Mesodermal cell (in vitro differentiated cells): Measurements from ENCODE around the gene PGM1.

ENCODE experiments used
- H3K27ac ChIP-seq: 2 replicates; pipeline ENCODE4 v1.7.0; 2013; ENCODE audit warnings: mild to moderate bottlenecking, low read depth, low read length, moderate library complexity; ENCODE audit not compliant: severe bottlenecking
- H3K36me3 ChIP-seq: 2 replicates; pipeline ENCODE4 v1.7.1; 2013; ENCODE audit warnings: mild to moderate bottlenecking, low read length, moderate library complexity; ENCODE audit not compliant: control insufficient read depth, insufficient read depth
- H3K4me1 ChIP-seq: one replicate; pipeline ENCODE4 v1.7.1; 2013; ENCODE audit warnings: mild to moderate bottlenecking, low read length; ENCODE audit not compliant: insufficient read depth, control insufficient read depth, poor library complexity, severe bottlenecking
- H3K4me3 ChIP-seq: 2 replicates; pipeline ENCODE4 v1.7.0; 2013; ENCODE audit warnings: low read length, control low read depth, mild to moderate bottlenecking; ENCODE audit not compliant: insufficient read depth, poor library complexity, severe bottlenecking; ENCODE audit errors: extremely low read depth
- H3K9me3 ChIP-seq: 2 replicates; pipeline ENCODE4 v1.7.1; 2013; ENCODE audit warnings: mild to moderate bottlenecking, low read length, moderate library complexity; ENCODE audit not compliant: control insufficient read depth
- WGBS, 2 experiments: methylation state at CpG; one replicate each; pipeline ENCODE4 v1.1.5; 2013; ENCODE audit warnings: missing lambda C conversion rate in 2 of 2; ENCODE audit not compliant: insufficient coverage in 2 of 2; 5-methylcytosine and 5-hydroxymethylcytosine counted together

The PGM1 gene

GRCh38 chr1:63691701-63692425 is 98.7 kb downstream of the PGM1 start:
- Histone ChIP-seq H3K4me3 (no peak overlapping the region), H3K9me3 (no peaks in the 10 kb centered on the region), H3K4me1 (peaks cover 4% of the 10 kb centered on the region), H3K36me3 (no peaks in the 10 kb centered on the region), H3K27ac (no peak overlapping the region)
- 0 to 6% methylated on average over 3 to 4 of the region's 6 CpGs for WGBS, 2 experiments

GRCh38 chr1:63693944-63694571 is 100.8 kb downstream of the PGM1 start:
- H3K9me3 ChIP-seq, result no peaks in the 10 kb centered on the region
- H3K27ac ChIP-seq, result no peak overlapping the region
- H3K36me3 ChIP-seq, result no peaks in the 10 kb centered on the region
- peaks cover 4% of the 10 kb centered on the region for H3K4me1 ChIP-seq
- WGBS, 2 experiments, result 83 to 88% methylated on average over 1 of the region's 2 CpGs
- no peak overlapping the region for H3K4me3 ChIP-seq

- Histone ChIP-seq H3K9me3 (no peaks in the 10 kb centered on the region), H3K36me3 (no peaks in the 10 kb centered on the region), H3K27ac (peak overlapping the region; percentile 1), H3K4me3 (no peak overlapping the region), H3K4me1 (peaks cover 4% of the 10 kb centered on the region)
- 90 to 96% methylated on average over 7 to 9 of the region's 13 CpGs for WGBS, 2 experiments
Measured at GRCh38 chr1:63698001-63698838, 105.0 kb downstream of the PGM1 start.

- WGBS, 2 experiments, result 92% methylated on average over 5 to 6 of the region's 6 CpGs
Measured at GRCh38 chr1:63701187-63701586, 108.0 kb downstream of the PGM1 start.

GRCh38 chr1:63703701-63704107 is 110.5 kb downstream of the PGM1 start:
- no peaks in the 10 kb centered on the region for H3K36me3 ChIP-seq
- peaks cover 13% of the 10 kb centered on the region for H3K4me1 ChIP-seq
- WGBS, 2 experiments, result 84 to 88% methylated on average over 5 to 6 of the region's 8 CpGs
- H3K27ac ChIP-seq, result no peak overlapping the region
- no peaks in the 10 kb centered on the region for H3K9me3 ChIP-seq
- no peak overlapping the region for H3K4me3 ChIP-seq

More at GRCh38 chr1:63701187-63701586, 108.0 kb downstream of the PGM1 start:
- H3K9me3 ChIP-seq, result no peaks in the 10 kb centered on the region
- H3K36me3 ChIP-seq, result no peaks in the 10 kb centered on the region
- peaks cover 13% of the 10 kb centered on the region for H3K4me1 ChIP-seq
- no peak overlapping the region for H3K4me3 ChIP-seq
- H3K27ac ChIP-seq, result no peak overlapping the region

- 97 to 100% methylated on average over 2 to 3 of the region's 3 CpGs for WGBS, 2 experiments
- Histone ChIP-seq H3K27ac (no peak overlapping the region), H3K4me1 (peaks cover 13% of the 10 kb centered on the region)
Measured at GRCh38 chr1:63704443-63704842, 111.2 kb downstream of the PGM1 start.

GRCh38 chr1:63705078-63705477 is 111.9 kb downstream of the PGM1 start:
- WGBS, 2 experiments, result 91 to 95% methylated on average over 5 to 6 of the region's 6 CpGs
- no peaks in the 10 kb centered on the region for H3K9me3 ChIP-seq

More at GRCh38 chr1:63704443-63704842, 111.2 kb downstream of the PGM1 start:
- Histone ChIP-seq H3K36me3 (no peaks in the 10 kb centered on the region), H3K4me3 (no peak overlapping the region), H3K9me3 (no peaks in the 10 kb centered on the region)

GRCh38 chr1:63709267-63709828 is 116.1 kb downstream of the PGM1 start:
- 80 to 88% methylated on average over 1 to 2 of the region's 9 CpGs for WGBS, 2 experiments
- Histone ChIP-seq H3K4me3 (no peak overlapping the region), H3K9me3 (no peaks in the 10 kb centered on the region), H3K4me1 (peaks cover 15% of the 10 kb centered on the region), H3K36me3 (no peaks in the 10 kb centered on the region), H3K27ac (no peak overlapping the region)

More at GRCh38 chr1:63705078-63705477, 111.9 kb downstream of the PGM1 start:
- Histone ChIP-seq H3K4me1 (peaks cover 13% of the 10 kb centered on the region), H3K4me3 (no peak overlapping the region), H3K36me3 (no peaks in the 10 kb centered on the region), H3K27ac (no peak overlapping the region)
